ENCODE measurements around the gene MPIG6B.

Gene MPIG6B

GRCh38 chr6:31769684-31770371, 46.7 kb downstream of the MPIG6B start:
- no peak for DNase-seq

GRCh38 chr6:31770860-31771259, 47.7 kb downstream of the MPIG6B start:
- DNase-seq = no peak

GRCh38 chr6:31771992-31772358, 48.8 kb downstream of the MPIG6B start:
- DNase-seq = no peak

GRCh38 chr6:31775184-31775583, 52.0 kb downstream of the MPIG6B start:
- no peak for DNase-seq

GRCh38 chr6:31775633-31776484, 52.7 kb downstream of the MPIG6B start:
- no peak for DNase-seq

Measured in NCI-H2107 (cell line).